CD14-positive monocyte (primary cell): ENCODE data around the gene FGFR3. TPM values are rescaled to one million over a fixed set of nuclear protein-coding genes. Genes with fewer than 3 reads are reported as not detected.

Experiments used
- DNase-seq, 3 donors: peaks; one replicate each; pipeline ENCODE4 v3.0.0-alpha.2; 2011 to 2022
- H2AFZ ChIP-seq: 2 replicates; pipeline ENCODE4 v1.6.0; 2012; ENCODE audit warnings: mild to moderate bottlenecking, low read depth, low read length, inconsistent platforms; ENCODE audit not compliant: insufficient read depth, poor library complexity, severe bottlenecking
- H3K27ac ChIP-seq, 2 donors: 1 replicate in 1 of 2; 2 replicates in 1 of 2; pipeline ENCODE4 v1.5.1; 2012 to 2013; ENCODE audit warnings: low read length in 2 of 2, control low read depth in 1 of 2, inconsistent platforms in 1 of 2, low read depth in 1 of 2, mild to moderate bottlenecking in 1 of 2
- H3K27me3 ChIP-seq, 2 donors: one replicate each; pipeline versions ENCODE4 v1.6.0 to v1.6.1; 2011 to 2013; ENCODE audit warnings: low read length in 2 of 2; ENCODE audit not compliant: control insufficient read depth in 2 of 2, insufficient read depth in 2 of 2
- H3K36me3 ChIP-seq, 2 donors: replicated peaks in 1 of 2; 1 replicate in 1 of 2; 2 replicates in 1 of 2; pipeline versions ENCODE4 v1.5.1 to v1.6.1; 2012 to 2013; ENCODE audit warnings: low read length in 2 of 2, control low read depth in 1 of 2, inconsistent platforms in 1 of 2, mild to moderate bottlenecking in 1 of 2; ENCODE audit not compliant: insufficient read depth in 2 of 2, control insufficient read depth in 1 of 2
- H3K4me1 ChIP-seq, 2 donors: 1 replicate in 1 of 2; 2 replicates in 1 of 2; pipeline versions ENCODE4 v1.5.1 to v1.6.1; 2012 to 2013; ENCODE audit warnings: low read length in 2 of 2, control low read depth in 1 of 2, inconsistent platforms in 1 of 2, mild to moderate bottlenecking in 1 of 2, moderate library complexity in 1 of 2; ENCODE audit not compliant: insufficient read depth in 2 of 2, control insufficient read depth in 1 of 2
- H3K4me2 ChIP-seq: replicated peaks from 2 replicates; pipeline ENCODE3; 2012; ENCODE audit warnings: low read length, moderate library complexity, mild to moderate bottlenecking; ENCODE audit not compliant: poor library complexity, severe bottlenecking; ENCODE audit errors: extremely low read depth
- H3K4me3 ChIP-seq, 3 experiments: fragments of 200-600 bp in 1 of 3; sonication (generic) in 1 of 3; replicated peaks in 1 of 3; 1 replicate in 2 of 3; 2 replicates in 1 of 3; pipeline ENCODE4 v1.5.1; 2011 to 2013; ENCODE audit warnings: low read length in 3 of 3, mild to moderate bottlenecking in 3 of 3, control low read depth in 2 of 3, low read depth in 2 of 3, inconsistent platforms in 1 of 3, moderate library complexity in 1 of 3
- H3K79me2 ChIP-seq: 2 replicates; pipeline ENCODE4 v1.6.0; 2012; ENCODE audit warnings: mild to moderate bottlenecking, control low read depth, inconsistent platforms, low read length, moderate library complexity; ENCODE audit not compliant: insufficient read depth
- H3K9ac ChIP-seq: 2 replicates; pipeline ENCODE4 v1.6.0; 2017; ENCODE audit warnings: low read length, mild to moderate bottlenecking; ENCODE audit not compliant: insufficient read depth, poor library complexity, severe bottlenecking
- H3K9me3 ChIP-seq, 2 donors: replicated peaks in 1 of 2; 1 replicate in 1 of 2; 2 replicates in 1 of 2; pipeline versions ENCODE4 v1.5.1 to v1.6.1; 2012 to 2013; ENCODE audit warnings: low read length in 2 of 2, control low read depth in 1 of 2; ENCODE audit not compliant: control insufficient read depth in 1 of 2, insufficient read depth in 1 of 2
- H4K20me1 ChIP-seq: 2 replicates; pipeline ENCODE4 v1.6.0; 2012; ENCODE audit warnings: mild to moderate bottlenecking, low read length, control low read depth, moderate library complexity; ENCODE audit not compliant: insufficient read depth
- H3K27ac Mint-ChIP-seq, 7 donors: one replicate each; pipeline ENCODE4 v1.8.0; 2020; ENCODE audit warnings: mild to moderate bottlenecking in 7 of 7, mixed read lengths in 7 of 7, moderate library complexity in 6 of 7, inconsistent platforms in 2 of 7
- H3K27me3 Mint-ChIP-seq, 3 donors: one replicate each; pipeline ENCODE4 v1.8.0; 2021 to 2022; ENCODE audit warnings: low read depth in 3 of 3, mild to moderate bottlenecking in 3 of 3, mixed read lengths in 3 of 3, moderate library complexity in 3 of 3, inconsistent platforms in 1 of 3
- H3K36me3 Mint-ChIP-seq, 2 donors: one replicate each; pipeline ENCODE4 v1.8.0; 2020; ENCODE audit warnings: mixed read lengths in 2 of 2, inconsistent platforms in 1 of 2, mild to moderate bottlenecking in 1 of 2
- H3K4me1 Mint-ChIP-seq: one replicate; pipeline ENCODE4 v1.8.0; 2020; ENCODE audit warnings: mild to moderate bottlenecking, mixed read lengths
- H3K4me3 Mint-ChIP-seq, 2 donors: one replicate each; pipeline ENCODE4 v1.8.0; 2020; ENCODE audit warnings: mild to moderate bottlenecking in 2 of 2, mixed read lengths in 2 of 2, moderate library complexity in 1 of 2
- H3K9me3 Mint-ChIP-seq, 7 donors: one replicate each; pipeline ENCODE4 v1.8.0; 2020 to 2022; ENCODE audit warnings: mixed read lengths in 7 of 7, mild to moderate bottlenecking in 6 of 7, moderate library complexity in 6 of 7, inconsistent platforms in 2 of 7
- CTCF ChIP-seq: fragments of 200-600 bp; IDR thresholded peaks from one replicate; pipeline ENCODE4 v1.8.0; 2022; ENCODE audit warnings: antibody characterized with exemption, mild to moderate bottlenecking
- WGBS: methylation state at CpG from one replicate; pipeline ENCODE4 v1.1.5; 2013; ENCODE audit warnings: missing lambda C conversion rate; ENCODE audit not compliant: insufficient coverage; 5-methylcytosine and 5-hydroxymethylcytosine counted together
- intact Hi-C, 2 donors: fragments of 100-400 bp; cut with micrococcal nuclease; formaldehyde crosslinking; loops; one replicate each; pipeline versions ENCODE4 v1.15.0 to v1.15.1; 2023
- polyA plus RNA-seq, 3 donors: library from polyadenylated mRNA; depleted of rRNA in 1 of 3; unstranded in 2 of 3; stranded (reverse) in 1 of 3; fragments of 300-500 nt in 2 of 3; fragments of >200 nt in 1 of 3; fragmentation: Illumina TruSeq in 2 of 3; gene quantifications; 1 replicate in 2 of 3; 2 replicates in 1 of 3; pipeline ENCODE4 v1.2.3, GENCODE V29; 2012 to 2021

The FGFR3 gene
- polyA plus RNA-seq, 3 donors: 0.07 TPM; not detected in 2

GRCh38 chr4:1754336-1754735 lies 38.8 kb upstream of the FGFR3 start:
- no peak overlapping the region for H3K4me2 ChIP-seq
- no peak for DNase-seq
- H3K9ac ChIP-seq: no peak overlapping the region
- H3K79me2 ChIP-seq: no peaks in the 10 kb centered on the region
- no peaks in the 10 kb centered on the region for H3K27me3 ChIP-seq
- Mint-ChIP-seq H3K27ac (peak overlapping the region in 1 of 7 donors; percentile 12), H3K4me3 (no peak overlapping the region), H3K4me1 (peaks cover 10% of the 10 kb centered on the region), H3K27me3 (peaks cover 0 to 2% (median 0%) of the 10 kb centered on the region in 3 donors), H3K9me3 (no peaks in the 10 kb centered on the region), H3K36me3 (no peaks in the 10 kb centered on the region)
- intact Hi-C loops: loop anchor here in 1 of 2 donors (5.0 kb wide), 1 partner anchor 53 kb away; no protein-coding TSS in a partner anchor
- H3K4me1 ChIP-seq: peaks cover 21 to 23% of the 10 kb centered on the region in 2 donors
- no peaks in the 10 kb centered on the region for H4K20me1 ChIP-seq
- 77% methylated on average over 4 of the region's 5 CpGs for WGBS
- peak overlapping the region; percentile 95 for H2AFZ ChIP-seq
- no peaks in the 10 kb centered on the region for H3K36me3 ChIP-seq
- H3K9me3 ChIP-seq: no peaks in the 10 kb centered on the region
- no peak for TF ChIP-seq CTCF
- no peak overlapping the region for H3K4me3 ChIP-seq
- no peak overlapping the region for H3K27ac ChIP-seq

DNA sequence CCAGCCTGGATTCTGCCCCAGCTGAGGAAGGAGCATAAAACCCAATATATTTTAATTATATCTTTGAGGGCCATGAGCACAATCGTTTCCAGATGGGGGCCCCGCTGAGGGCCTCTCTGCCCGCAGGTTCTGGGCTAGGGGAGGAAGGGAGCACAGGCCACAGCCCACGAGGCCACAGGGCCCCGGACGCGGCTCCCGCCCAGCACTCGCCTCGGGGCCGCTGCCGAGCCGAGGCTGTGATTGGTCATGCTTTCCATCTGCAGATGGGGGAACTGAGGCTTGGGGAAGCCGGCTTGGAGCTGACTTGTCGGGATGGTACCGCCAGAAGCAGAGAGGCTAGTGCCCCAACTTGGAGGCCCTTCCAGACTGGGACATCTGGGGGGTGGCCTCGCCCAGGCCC lies 37.8 kb upstream of the FGFR3 start:
- Histone ChIP-seq H3K27ac (no peak overlapping the region), H3K4me1 (peaks cover 21 to 23% of the 10 kb centered on the region in 2 donors), H3K4me3 (no peak overlapping the region), H3K9ac (no peak overlapping the region), H3K79me2 (no peaks in the 10 kb centered on the region), H3K36me3 (no peaks in the 10 kb centered on the region), H3K27me3 (no peaks in the 10 kb centered on the region), H4K20me1 (no peaks in the 10 kb centered on the region), H3K4me2 (no peak overlapping the region), H2AFZ (no peak overlapping the region), H3K9me3 (no peaks in the 10 kb centered on the region)
- no peak for TF ChIP-seq CTCF
- 83% methylated on average over 14 of the region's 17 CpGs for WGBS
- H3K9me3 Mint-ChIP-seq: peaks cover 0 to 1% (median 0%) of the 10 kb centered on the region in 7 donors
- H3K27ac Mint-ChIP-seq: peak overlapping the region in 1 of 7 donors; percentile 36
- H3K4me3 Mint-ChIP-seq: no peak overlapping the region
- no peak for DNase-seq
- H3K36me3 Mint-ChIP-seq: no peaks in the 10 kb centered on the region
- peaks cover 10% of the 10 kb centered on the region for H3K4me1 Mint-ChIP-seq
- peaks cover 0 to 2% (median 2%) of the 10 kb centered on the region in 3 donors for H3K27me3 Mint-ChIP-seq
- intact Hi-C loops: no loop called here
